Sigmoid colon (tissue), 7 donors: Measurements from ENCODE around the gene GALNT18. TPM values are rescaled to one million over a fixed set of nuclear protein-coding genes. Genes with fewer than 3 reads are reported as not detected.

Experiments
- DNase-seq: peaks from one replicate; pipeline ENCODE4 v3.0.0-alpha.2; 2019
- H3K27ac ChIP-seq, 4 donors: fragments of 200-600 bp; sonication (generic); one replicate each; pipeline ENCODE4 v1.5.1; 2016 to 2019; ENCODE audit warnings: mild to moderate bottlenecking in 1 of 4
- H3K27me3 ChIP-seq, 3 donors: fragments of 200-600 bp; sonication (generic); one replicate each; pipeline ENCODE4 v1.5.1; 2019; ENCODE audit warnings: mild to moderate bottlenecking in 1 of 3
- H3K36me3 ChIP-seq, 4 donors: fragments of 200-600 bp; sonication (generic); one replicate each; pipeline ENCODE4 v1.5.1; 2016 to 2019
- H3K4me1 ChIP-seq, 4 donors: fragments of 200-600 bp; sonication (generic); one replicate each; pipeline ENCODE4 v1.5.1; 2017 to 2019
- H3K4me3 ChIP-seq, 4 donors: fragments of 200-600 bp; sonication (generic); one replicate each; pipeline ENCODE4 v1.5.1; 2017 to 2019; ENCODE audit warnings: mild to moderate bottlenecking in 2 of 4, moderate library complexity in 1 of 4
- H3K9me3 ChIP-seq, 4 donors: fragments of 200-600 bp in 3 of 4; sonication (generic) in 3 of 4; one replicate each; pipeline versions ENCODE4 v1.5.1 to v1.6.1; 2013 to 2019
- CTCF ChIP-seq, 4 experiments: fragments of 450-650 bp in 3 of 4; fragments of 200-600 bp in 1 of 4; IDR thresholded peaks; one replicate each; pipeline ENCODE4 v1.5.1; 2016 to 2019; ENCODE audit warnings: antibody characterized with exemption in 4 of 4, mild to moderate bottlenecking in 3 of 4, moderate library complexity in 2 of 4
- EP300 ChIP-seq, 4 donors: sonication (generic); formaldehyde crosslinking; IDR thresholded peaks; one replicate each; pipeline ENCODE4 v1.6.1; 2017; ENCODE audit warnings: antibody characterized with exemption in 4 of 4
- POLR2A ChIP-seq, 2 donors: fragments of 450-650 bp; IDR thresholded peaks; one replicate each; pipeline ENCODE4 v1.6.1; 2016; ENCODE audit warnings: antibody characterized with exemption in 2 of 2, mild to moderate bottlenecking in 2 of 2, moderate library complexity in 2 of 2
- POLR2AphosphoS5 ChIP-seq, 4 donors: sonication (generic); formaldehyde crosslinking; IDR thresholded peaks; one replicate each; pipeline ENCODE4 v1.6.1; 2017; ENCODE audit warnings: antibody characterized with exemption in 4 of 4
- WGBS, 2 donors: extraction: QIAGEN DNeasy Blood & Tissue Kit; methylation state at CpG; one replicate each; pipeline ENCODE4 v1.1.7; 2013; 5-methylcytosine and 5-hydroxymethylcytosine counted together
- intact Hi-C: fragments of 100-400 bp; cut with DNase I; formaldehyde crosslinking; loops from one replicate; pipeline ENCODE4 v1.15.1; 2023
- polyA plus RNA-seq, 3 donors: library from polyadenylated mRNA; stranded (reverse); fragments of 200-250 nt; gene quantifications; one replicate each; pipeline ENCODE4 v1.2.3, GENCODE V29; 2013
- total RNA-seq, 4 donors: library from RNA; depleted of rRNA; stranded (reverse); fragments of >200 nt; gene quantifications; one replicate each; pipeline ENCODE4 v1.1.0, GENCODE V29; 2016
- donor health status: healthy with polysubstance abuse.
- donor health status: Bipolar disorder and iron deficiency.
- donor health status: healthy.

GALNT18 gene
- total and polyA plus RNA-seq, 7 donors = 0.92 to 48.6 (median 34.9) TPM

DNA sequence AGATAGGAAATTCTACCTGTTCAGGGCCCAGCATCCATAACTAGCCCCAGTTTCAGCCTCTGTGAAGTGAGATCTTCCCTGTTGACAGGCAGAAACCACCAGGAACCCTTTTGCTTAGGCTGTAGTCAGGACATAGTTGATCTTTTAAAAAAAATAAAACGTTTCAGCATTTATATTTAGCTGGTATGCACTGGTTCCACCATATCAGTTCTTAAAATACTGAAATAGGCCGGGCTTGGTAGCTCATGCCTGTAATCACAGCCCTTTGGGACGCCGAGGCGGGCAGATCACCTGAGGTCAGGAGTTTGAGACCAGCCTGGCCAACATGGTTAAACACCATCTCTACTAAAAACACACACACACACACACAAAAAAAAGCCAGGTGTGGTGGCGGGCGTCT, 35.3 kb downstream of the GALNT18 start:
- TF ChIP-seq EP300 (IDR thresholded peaks at IDR 0.05) (no peak), CTCF (IDR thresholded peaks at IDR 0.05) (no peak), POLR2AphosphoS5 (IDR thresholded peaks at IDR 0.05) (no peak), POLR2A (IDR thresholded peaks at IDR 0.05) (no peak)
- Histone ChIP-seq H3K9me3 (no peaks in the 10 kb centered on the region), H3K27me3 (no peaks in the 10 kb centered on the region), H3K4me3 (no peak overlapping the region), H3K4me1 (peaks cover 0 to 71% (median 44%) of the 10 kb centered on the region in 4 donors), H3K27ac (peak overlapping the region in 1 of 4 donors; percentile 70), H3K36me3 (no peaks in the 10 kb centered on the region)
- no peak for DNase-seq
- WGBS, 2 donors = 90 to 91% methylated on average over 7 of the region's 7 CpGs
- intact Hi-C loops = no loop called here

DNA sequence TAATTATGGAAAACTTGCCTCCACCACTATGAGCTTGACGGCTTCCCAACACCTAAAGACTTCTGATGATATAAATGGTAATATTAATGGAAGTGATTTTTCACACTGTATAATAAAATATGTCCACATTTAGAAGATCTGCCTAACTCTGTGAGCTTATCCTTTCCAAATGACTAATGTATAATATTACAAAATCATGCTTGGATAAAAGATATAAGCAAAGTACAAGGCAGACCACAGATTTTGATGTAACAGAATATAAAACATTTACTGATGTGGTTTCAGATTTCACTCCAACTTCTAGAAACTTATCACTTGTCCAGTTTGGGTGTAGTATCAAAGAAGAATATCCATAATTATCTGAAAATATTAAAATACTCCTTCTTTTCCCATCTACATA, 36.9 kb downstream of the GALNT18 start:
- WGBS, 2 donors = 95 to 97% methylated on average over 1 of the region's 1 CpG
- Histone ChIP-seq H3K4me3 (no peak overlapping the region), H3K27me3 (no peaks in the 10 kb centered on the region), H3K36me3 (no peaks in the 10 kb centered on the region), H3K4me1 (peaks cover 0 to 80% (median 55%) of the 10 kb centered on the region in 4 donors), H3K27ac (peak overlapping the region in 2 of 4 donors; percentile 47 to 70), H3K9me3 (no peaks in the 10 kb centered on the region)
- TF ChIP-seq CTCF (IDR thresholded peaks at IDR 0.05) = no peak
- TF ChIP-seq POLR2AphosphoS5 (IDR thresholded peaks at IDR 0.05) = no peak
- TF ChIP-seq EP300 (IDR thresholded peaks at IDR 0.05) = no peak
- no peak for TF ChIP-seq POLR2A (IDR thresholded peaks at IDR 0.05)
- intact Hi-C loops = no loop called here
- DNase-seq = no peak

DNA sequence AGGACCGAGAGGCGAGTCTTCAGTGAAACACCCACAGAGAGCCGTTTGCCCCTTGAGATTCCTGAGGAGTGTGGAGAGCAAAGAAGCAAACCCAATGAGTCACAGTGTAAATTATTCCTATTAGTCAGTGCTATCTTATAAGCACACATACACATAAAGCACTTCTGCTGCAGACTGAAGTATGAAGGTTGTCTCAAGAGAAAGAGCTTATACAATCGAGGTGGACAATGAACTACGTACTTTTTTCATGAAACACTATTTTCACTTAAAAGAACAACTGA, 37.3 kb downstream of the GALNT18 start:
- no peaks in the 10 kb centered on the region for H3K36me3 ChIP-seq
- no peak overlapping the region for H3K4me3 ChIP-seq
- no peak for DNase-seq
- TF ChIP-seq EP300 (IDR thresholded peaks at IDR 0.05) (no peak), POLR2A (IDR thresholded peaks at IDR 0.05) (no peak), POLR2AphosphoS5 (IDR thresholded peaks at IDR 0.05) (no peak), CTCF (IDR thresholded peaks at IDR 0.05) (no peak)
- H3K27ac ChIP-seq = peak overlapping the region in 2 of 4 donors; percentile 47 to 70
- H3K27me3 ChIP-seq = no peaks in the 10 kb centered on the region
- 81 to 84% methylated on average over 5 of the region's 5 CpGs for WGBS, 2 donors
- no peaks in the 10 kb centered on the region for H3K9me3 ChIP-seq
- intact Hi-C loops = no loop called here
- H3K4me1 ChIP-seq = peaks cover 0 to 80% (median 52%) of the 10 kb centered on the region in 4 donors

DNA sequence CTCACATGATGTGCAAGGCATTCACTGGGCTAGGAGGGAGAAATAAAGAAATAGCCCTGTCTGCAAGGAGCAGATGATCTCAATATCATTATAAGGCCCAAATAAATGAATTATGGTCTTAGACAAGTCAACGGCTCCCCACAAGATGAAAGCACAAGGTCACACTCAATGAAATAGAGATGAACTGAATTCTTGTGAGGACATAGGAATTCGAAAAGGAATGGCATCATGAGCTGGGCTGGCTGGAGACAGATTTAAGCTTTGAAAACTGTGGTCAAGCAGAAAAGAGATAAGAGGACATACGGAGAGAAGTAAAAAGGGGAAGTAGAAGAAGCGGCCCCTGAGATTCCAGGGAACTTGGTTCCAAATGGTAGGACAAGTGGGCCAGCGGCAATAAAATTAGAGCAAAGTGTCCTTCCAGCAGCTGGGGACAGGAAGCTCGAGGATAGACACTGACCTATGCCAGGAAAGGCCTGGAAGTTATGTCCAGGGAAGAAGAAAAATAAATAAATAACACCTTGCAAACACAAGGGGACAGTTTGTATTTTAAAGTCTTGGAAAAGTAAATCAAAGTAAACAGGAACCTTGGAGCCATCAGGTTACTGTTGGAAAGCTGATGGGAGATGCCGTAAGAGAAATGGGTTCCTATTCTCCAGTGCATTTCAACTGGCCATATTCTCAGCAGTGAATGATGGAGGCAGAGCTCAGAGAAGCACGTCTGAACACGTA, 37.8 kb downstream of the GALNT18 start:
- no peak for TF ChIP-seq POLR2A (IDR thresholded peaks at IDR 0.05)
- TF ChIP-seq POLR2AphosphoS5 (IDR thresholded peaks at IDR 0.05) = no peak
- no peak for TF ChIP-seq CTCF (IDR thresholded peaks at IDR 0.05)
- TF ChIP-seq EP300 (IDR thresholded peaks at IDR 0.05) = no peak
- Histone ChIP-seq H3K4me3 (no peak overlapping the region), H3K9me3 (no peaks in the 10 kb centered on the region), H3K27ac (peak overlapping the region in 3 of 4 donors; percentile 9 to 70 (median 47)), H3K27me3 (no peaks in the 10 kb centered on the region), H3K4me1 (peaks cover 0 to 80% (median 51%) of the 10 kb centered on the region in 4 donors), H3K36me3 (no peaks in the 10 kb centered on the region)
- intact Hi-C loops = no loop called here
- no peak for DNase-seq
- WGBS, 2 donors = 80 to 87% methylated on average over 9 of the region's 9 CpGs
